ENCODE measurements around the gene SNX33.

The SNX33 gene

DNA sequence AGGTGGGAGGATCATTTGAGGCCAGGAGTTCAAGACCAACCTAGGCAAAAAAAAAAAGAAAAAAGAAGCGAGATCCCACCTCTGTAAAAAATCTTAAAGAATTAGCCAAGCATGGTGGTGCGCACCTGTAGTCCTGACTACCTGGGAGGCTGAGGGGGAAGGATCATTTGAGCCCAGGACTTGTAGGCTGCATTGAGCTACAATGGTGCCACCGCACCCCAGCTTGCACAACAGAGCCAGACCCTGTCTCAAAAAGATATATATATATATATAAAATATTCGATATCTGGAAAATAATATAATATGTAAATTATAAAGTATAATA is 6.6 kb upstream of the SNX33 start:
- in situ Hi-C loops (cut with MboI; ENCODE audit: low sequenced_read_pairs): no loop called here

GRCh38 chr15:75641603-75642002 is 6.1 kb upstream of the SNX33 start:
- in situ Hi-C loops (cut with MboI; ENCODE audit: low sequenced_read_pairs): no loop called here

- in situ Hi-C loops (cut with MboI; ENCODE audit: low sequenced_read_pairs): no loop called here
Observed at GRCh38 chr15:75644376-75644775, 3.3 kb upstream of the SNX33 start.

DNA sequence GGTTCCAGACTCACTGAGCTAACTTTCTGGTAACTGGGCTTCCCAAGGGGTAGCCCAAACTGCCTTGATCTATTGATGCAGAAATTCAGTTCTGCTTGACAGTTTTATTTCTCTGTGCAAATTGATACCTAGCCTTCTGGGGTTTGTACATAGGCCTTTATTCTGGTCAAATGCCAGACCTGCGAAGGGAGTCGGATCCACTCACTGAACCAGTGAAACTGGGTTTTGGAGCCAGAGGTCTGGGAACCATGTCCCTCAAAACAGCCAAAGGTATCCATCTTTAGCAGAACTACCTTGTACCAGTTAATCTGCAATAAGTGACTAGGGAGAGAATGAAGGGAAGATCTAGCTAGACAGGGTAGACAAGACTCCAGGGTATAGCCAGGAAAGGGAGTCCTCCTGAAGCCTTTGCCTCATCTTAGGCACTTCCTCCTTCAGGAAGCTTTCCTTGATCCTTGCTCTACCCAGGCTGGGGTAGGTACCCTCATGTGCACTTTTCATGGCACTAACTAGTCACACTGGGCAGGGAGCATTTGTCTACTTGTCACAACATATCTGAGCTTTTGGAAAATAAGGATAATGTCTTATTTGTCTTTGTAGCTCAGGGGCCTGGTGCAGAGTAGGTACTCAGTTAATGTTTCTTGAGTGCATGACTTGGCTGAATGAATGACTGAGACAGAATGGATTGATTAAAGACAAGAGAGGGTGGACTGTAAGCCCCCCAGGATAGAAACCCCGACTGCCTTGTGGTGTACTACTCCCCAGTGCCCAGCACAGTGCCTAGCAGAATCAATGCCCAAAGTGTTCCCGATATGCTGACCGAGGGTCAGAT is 1.4 kb upstream of the SNX33 start:
- in situ Hi-C loops (cut with MboI; ENCODE audit: low sequenced_read_pairs): no loop called here

DNA sequence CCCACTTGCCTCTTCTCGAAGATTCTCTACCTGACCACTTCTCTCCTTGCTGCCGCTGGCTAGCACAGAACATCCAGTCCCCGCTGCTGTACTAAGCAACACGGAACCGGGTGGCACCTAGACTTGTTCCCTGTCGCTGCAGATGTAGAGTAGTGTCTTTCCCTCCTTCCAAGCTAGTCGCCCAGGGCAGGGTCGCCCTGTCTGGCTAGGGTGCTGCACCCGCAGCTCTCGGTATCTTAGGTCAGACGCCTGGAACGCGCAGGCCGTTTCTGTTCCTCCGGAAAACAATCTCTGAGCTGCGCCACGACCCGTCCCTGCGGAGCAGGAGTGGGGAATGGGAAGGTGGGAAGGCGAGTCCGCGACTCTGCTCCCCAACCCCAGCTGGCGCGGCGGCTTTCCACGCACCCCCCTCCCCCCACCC is 758 bp upstream of the SNX33 start:
- in situ Hi-C loops (cut with MboI; ENCODE audit: low sequenced_read_pairs): no loop called here

DNA sequence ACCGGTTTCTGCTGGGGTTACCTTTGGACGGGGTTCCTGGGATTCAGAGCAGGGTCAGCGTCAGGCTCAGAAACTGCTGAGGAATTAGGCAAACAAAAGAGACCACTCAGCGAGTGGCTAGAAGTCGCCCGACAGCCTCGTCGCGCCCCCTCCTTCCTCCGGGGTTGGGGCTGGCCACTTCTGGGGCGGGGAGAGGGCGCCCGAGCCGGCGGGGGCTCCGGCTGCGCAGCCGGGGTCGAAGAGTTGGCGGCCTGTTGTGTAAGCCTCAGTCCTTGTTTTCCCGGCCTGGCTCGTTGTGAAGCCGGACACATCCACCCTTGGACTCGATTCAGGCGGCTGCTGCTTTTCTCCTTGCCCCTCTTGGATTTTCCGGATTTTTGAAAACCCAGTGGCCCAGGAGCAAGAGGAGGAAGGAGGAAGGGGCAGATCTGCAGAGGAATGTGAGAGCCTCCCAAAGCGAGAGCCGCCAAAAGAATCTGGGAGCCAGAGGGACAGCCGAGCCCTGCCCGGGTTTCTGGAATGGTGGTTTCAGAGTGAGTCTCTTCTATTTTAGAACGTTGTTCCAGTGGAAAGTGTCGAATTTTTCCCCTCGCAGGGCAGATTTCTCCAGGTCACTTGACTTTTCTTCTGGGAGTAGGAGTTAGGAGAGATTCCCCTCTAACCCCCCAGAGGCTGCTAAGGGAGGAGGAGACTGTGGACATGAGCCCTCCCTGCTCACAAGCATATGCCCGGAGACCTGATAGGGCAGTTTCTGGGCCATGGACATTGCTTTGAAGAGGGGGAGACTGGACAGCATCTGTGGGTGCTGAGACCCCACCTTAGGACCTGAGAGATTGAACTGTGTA is 666 bp downstream of the SNX33 start:
- in situ Hi-C loops (cut with MboI; ENCODE audit: low sequenced_read_pairs): no loop called here

- in situ Hi-C loops (cut with MboI; ENCODE audit: low sequenced_read_pairs): no loop called here
Observed at GRCh38 chr15:75649045-75649761, 1.5 kb downstream of the SNX33 start.

- in situ Hi-C loops (cut with MboI; ENCODE audit: low sequenced_read_pairs): no loop called here
Observed at GRCh38 chr15:75649848-75650247, 2.1 kb downstream of the SNX33 start.

DNA sequence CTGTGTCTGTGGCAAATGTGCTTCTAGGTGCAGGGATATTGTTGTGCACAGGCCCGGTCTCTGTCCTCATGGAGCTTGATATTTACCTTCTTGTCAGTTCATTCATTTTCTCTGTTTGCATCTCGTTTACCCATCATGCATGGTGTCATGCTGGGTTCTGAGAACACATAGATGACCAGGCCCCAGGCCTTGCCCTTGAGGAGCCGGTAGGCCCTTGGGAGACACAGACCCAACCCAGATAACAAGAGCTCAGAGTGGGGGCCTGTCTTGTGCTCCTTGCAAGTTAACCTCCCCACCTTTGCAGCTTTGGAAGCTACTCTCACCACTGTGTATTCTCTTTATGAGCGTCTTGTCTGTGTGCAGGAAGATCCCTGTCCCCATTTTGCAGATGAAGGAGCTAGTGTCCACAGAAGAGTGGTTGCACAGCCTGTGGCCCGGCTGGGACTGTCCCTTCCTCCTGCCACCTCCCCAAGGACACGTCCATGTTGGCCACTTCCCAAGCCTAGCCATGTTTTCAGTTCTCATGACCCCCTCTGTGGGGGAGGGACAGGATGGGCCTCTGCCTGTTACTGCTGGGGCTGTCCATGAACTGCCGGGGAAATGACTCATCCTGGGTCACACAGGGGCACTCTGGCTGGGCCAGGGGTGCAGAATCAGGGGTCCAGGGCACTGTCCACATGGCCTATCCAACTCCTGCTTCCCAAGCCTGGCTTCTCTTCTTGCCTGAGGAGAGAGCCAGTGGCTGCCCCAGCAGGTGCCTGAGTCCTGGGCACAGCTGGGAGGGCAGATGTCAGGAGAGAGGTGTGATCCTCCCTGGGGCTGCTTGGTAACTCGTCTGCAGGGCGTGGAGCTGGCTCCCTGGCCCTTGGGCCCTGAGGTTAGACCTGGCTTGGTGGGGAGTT is 3.4 kb downstream of the SNX33 start:
- in situ Hi-C loops (cut with MboI; ENCODE audit: low sequenced_read_pairs): no loop called here

DNA sequence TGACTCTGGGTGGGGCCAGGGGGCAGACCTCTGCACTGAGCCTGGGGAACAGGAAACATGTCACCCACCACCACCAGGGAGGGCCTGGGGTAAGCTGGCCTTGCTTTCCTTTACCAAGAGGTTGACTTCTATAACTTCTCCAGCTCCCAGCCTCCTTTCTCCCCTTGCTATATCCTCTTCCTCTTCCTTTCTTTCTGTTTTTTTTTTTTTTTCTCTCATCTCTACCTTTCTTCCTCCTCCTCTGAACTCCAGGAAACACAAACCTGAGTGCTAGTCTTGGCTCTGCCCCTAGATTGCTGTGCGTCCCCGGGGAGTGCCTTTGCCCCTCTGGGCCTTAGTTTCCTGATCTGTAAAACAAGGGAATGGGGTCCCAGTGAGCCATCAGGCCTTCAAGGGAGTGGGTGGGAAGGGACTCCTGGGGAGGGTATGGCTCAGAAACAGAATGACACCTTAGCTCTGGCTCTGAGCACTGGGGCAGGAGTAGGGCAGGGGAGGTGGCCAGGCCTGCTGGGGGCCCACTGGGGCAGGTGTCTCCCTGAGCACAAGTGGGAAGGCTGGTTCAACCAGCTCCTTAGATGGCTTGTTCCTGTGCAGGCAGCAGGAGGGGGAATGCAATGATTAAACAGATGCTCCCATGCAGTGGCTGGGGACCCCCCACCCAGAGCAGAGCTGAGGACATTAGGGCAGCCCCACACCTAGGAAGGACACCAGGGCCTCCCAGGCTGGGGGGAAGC is 4.3 kb downstream of the SNX33 start:
- in situ Hi-C loops (cut with MboI; ENCODE audit: low sequenced_read_pairs): no loop called here

DNA sequence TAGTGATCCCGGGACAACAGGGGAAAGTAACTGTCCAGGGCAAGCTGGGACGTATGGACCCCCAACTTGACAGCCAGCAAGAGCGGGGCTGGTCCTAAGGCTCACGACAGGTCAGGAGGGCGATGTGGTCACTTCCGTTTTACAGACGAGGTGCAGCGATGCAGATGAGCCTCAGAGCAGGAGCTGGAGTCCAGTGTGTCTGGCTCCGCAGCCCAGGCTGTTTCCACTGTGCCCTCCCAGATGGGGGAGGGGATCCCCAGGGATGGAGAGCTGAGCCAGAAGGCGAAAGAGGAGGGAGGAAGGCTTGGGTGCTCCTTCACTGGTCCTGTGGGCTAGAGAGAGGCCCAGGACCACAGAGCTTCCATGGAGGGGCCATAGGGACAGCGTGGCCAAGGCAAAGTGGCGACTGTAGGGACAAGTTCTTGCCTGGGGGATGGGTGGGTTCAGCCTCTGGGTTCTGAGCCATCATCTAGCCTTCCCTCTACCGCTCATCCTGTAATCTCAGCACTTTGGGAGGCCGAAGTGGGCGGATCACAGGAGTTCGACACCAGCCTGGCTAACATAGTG is 5.7 kb downstream of the SNX33 start:
- in situ Hi-C loops (cut with MboI; ENCODE audit: low sequenced_read_pairs): no loop called here

- in situ Hi-C loops (cut with MboI; ENCODE audit: low sequenced_read_pairs): no loop called here
Observed at GRCh38 chr15:75654201-75654907, 6.6 kb downstream of the SNX33 start.

- in situ Hi-C loops (cut with MboI; ENCODE audit: low sequenced_read_pairs): no loop called here
Observed at GRCh38 chr15:75655931-75656330, 8.2 kb downstream of the SNX33 start.

DNA sequence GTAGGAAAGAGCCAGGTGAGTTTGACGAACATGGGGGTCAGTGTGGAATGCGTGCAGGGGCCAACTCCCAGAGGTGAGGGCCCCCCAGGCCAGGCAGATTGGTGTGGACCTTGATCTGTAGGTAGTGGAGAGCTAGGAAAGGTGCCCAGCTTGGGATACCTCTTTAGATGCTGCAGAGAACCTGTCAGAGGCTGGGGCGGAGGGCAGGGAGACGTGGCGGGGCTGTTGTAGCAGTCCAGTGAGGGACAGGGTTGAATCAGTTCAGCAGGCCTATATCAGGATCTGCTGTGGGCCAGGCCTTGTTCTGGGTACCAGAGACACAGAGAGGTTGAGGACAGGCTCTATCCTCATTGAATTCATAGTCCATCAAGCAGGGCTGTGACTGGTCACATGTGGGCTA is 8.6 kb downstream of the SNX33 start:
- in situ Hi-C loops (cut with MboI; ENCODE audit: low sequenced_read_pairs): no loop called here

GRCh38 chr15:75656813-75657212 is 9.1 kb downstream of the SNX33 start:
- in situ Hi-C loops (cut with MboI; ENCODE audit: low sequenced_read_pairs): no loop called here

DNA sequence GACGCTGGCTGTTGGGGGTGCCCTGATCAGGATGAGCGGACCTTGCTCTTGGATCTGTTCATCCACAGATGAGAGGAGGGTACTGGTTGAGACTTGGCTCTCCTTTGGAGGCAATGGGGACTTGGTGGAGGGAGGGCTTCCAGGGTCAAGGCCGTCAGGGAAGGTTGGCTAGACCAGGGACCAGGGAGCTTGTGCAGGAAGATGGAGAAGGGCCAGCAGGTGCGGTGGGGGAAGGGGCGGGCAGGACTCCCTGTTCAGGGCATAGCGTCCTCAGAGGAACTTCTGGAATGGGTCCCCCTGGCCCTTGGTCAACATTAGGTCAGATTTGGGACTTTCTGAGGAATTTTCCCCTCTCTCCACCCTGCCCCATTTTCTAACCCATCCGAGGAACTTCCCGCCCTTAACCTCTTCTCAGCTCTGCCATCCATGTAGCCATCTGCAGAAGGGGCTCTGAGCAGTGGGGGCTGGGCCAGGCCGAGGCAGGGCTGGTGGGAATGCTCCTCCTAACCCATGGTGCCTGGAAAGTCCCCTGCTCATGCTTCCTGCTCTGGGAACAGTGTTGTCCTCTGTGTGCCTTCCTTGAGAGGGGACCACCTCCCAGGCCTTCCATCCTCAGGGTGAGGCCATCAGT is 11.5 kb downstream of the SNX33 start:
- in situ Hi-C loops (cut with MboI; ENCODE audit: low sequenced_read_pairs): no loop called here

DNA sequence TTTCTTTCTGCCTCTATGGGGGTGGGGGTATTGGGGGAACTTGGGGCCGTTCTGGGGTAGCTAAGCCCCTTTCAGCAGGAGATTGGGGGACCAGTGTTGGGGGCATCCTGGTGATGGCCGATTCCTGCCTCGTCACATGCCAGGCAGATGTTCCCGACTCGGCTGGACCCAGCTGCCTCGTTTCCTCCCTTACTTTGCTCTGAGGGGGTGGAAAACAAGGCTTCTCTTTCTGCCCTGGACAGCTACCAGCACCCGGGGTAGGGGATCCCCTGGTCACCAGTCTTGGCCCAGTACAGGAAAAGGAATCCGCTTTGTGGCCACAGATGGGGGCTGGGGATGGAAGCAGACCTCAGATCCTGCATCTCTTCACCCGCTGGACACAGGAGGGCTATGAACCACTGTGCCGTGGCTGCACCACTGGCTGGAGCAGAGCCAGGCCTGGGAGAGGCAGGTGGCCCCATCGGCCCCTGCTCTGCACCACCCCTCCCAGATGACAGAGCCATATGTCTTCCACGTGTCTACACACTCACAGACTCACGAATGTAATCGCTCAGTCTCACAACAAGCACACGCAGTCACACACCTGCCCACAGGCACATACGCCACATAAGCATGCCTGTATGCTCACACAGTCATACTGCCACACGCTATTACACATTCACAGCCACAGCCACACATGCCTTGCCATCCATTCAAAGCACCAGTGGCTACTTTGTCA is 12.4 kb downstream of the SNX33 start:
- in situ Hi-C loops (cut with MboI; ENCODE audit: low sequenced_read_pairs): no loop called here
